HepG2 (cell line): Measurements from ENCODE around the gene SMAD6.

Experiments used
- CENPT ChIP-seq: sonication (generic); formaldehyde crosslinking; IDR thresholded peaks from 2 replicates; pipeline ENCODE4 v1.8.0; 2022; ENCODE audit warnings: low read depth, mild to moderate bottlenecking, moderate library complexity, missing genetic modification reagents
- CTCF ChIP-seq: sonication (generic); formaldehyde crosslinking; IDR thresholded peaks from 2 replicates; pipeline ENCODE4 v1.5.0; 2020; ENCODE audit warnings: mild to moderate bottlenecking, missing genetic modification reagents, moderate library complexity
- MTF2 ChIP-seq: sonication (generic); formaldehyde crosslinking; IDR thresholded peaks from 2 replicates; pipeline ENCODE4 v1.5.0; 2020; ENCODE audit warnings: missing genetic modification reagents, borderline replicate concordance

GRCh38 chr15:66778314-66778665, 76.3 kb downstream of the SMAD6 start:
- TF ChIP-seq MTF2 (CRISPR knock-in tag): no peak
- no peak for TF ChIP-seq CENPT (CRISPR knock-in tag)
- TF ChIP-seq CTCF (CRISPR knock-in tag): no peak
